ENCODE data around the gene CCL4. TPM values are rescaled to one million over a fixed set of nuclear protein-coding genes. Genes with fewer than 3 reads are reported as not detected.
"Not testable (repeated sequence)": the region's sequence is repeated elsewhere in the genome, so short reads cannot be mapped to it uniquely, and the experiment has no call there.

The CCL4 gene
- total RNA-seq, 1 experiment from 2014 or later = not detected

DNA sequence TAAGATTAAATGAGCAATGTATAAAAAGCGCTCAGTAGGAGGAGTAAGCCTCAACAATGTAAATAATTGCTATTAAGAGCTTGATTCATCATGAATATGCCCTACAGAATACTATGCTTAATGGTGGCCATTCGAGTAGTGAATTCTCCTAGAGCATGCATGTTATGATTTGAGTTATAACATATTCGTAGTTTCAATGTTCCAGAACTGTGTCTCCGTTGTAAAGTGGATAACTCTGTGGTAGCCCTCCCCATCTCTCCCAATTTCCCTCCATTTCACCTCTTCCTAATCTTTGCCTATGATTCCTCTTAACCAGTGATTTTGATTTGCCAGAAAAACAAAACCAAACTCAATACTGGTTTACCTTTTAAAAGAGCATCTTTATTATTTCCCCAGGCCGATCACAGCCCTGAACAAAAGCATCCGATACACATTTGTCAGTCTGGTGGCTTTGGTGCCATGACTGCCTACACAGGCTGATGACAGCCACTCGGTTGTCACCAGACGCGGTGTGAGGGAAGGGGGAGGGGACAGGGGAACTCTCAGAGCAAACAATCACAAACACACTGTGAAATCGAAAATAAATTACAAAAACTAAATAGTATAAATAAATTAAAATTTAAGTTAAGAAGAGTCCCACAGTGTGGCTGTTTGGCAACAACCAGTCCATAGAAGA is 15.6 kb upstream of the CCL4 start:
- not testable (repeated sequence) for H3K4ac ChIP-seq (ENCODE audit: low read depth, low read length); H3K36me3 Mint-ChIP-seq (ENCODE audit: insufficient read depth in 1 of 3, low read depth in 3 of 3); H2BK5ac ChIP-seq (ENCODE audit: insufficient read length, low read length); H3K27ac Mint-ChIP-seq; H2BK120ac ChIP-seq (ENCODE audit: low read depth, low read length, poor library complexity, severe bottlenecking); H3K9me3 ChIP-seq (ENCODE audit: control insufficient read depth, low read depth, low read length); H3K14ac ChIP-seq (ENCODE audit: insufficient read depth, low read length); H2BK12ac ChIP-seq (ENCODE audit: insufficient read length, low read depth, low read length); H3K27me3 Mint-ChIP-seq (ENCODE audit: low read depth); H3K23ac ChIP-seq (ENCODE audit: insufficient read length, low read depth, low read length); H3K79me1 ChIP-seq (ENCODE audit: insufficient read depth, low read depth, low read length, poor library complexity, severe bottlenecking); H4K8ac ChIP-seq (replicated peaks; ENCODE audit: insufficient read length, low read depth, low read length); H4K20me1 ChIP-seq (ENCODE audit: control insufficient read depth, insufficient read depth, insufficient read length); H3K18ac ChIP-seq (ENCODE audit: insufficient read length, low read depth, low read length); H2AFZ ChIP-seq (ENCODE audit: low read length); H2AK5ac ChIP-seq (ENCODE audit: insufficient read length, low read length); H2BK20ac ChIP-seq (ENCODE audit: low read depth, low read length, poor library complexity, severe bottlenecking); H3K27me3 ChIP-seq (ENCODE audit: insufficient read depth, low read length); H3K27ac ChIP-seq (ENCODE audit: insufficient read length, low read depth, low read length); H3K9me3 Mint-ChIP-seq; H3K4me3 Mint-ChIP-seq; H3K9ac ChIP-seq (ENCODE audit: extremely low read depth, insufficient read length, low read length); H3K23me2 ChIP-seq (ENCODE audit: insufficient read length, low read depth, low read length, poor library complexity, severe bottlenecking); DNase-seq; H4K91ac ChIP-seq (ENCODE audit: insufficient read length, low read depth, low read length); H3K56ac ChIP-seq (ENCODE audit: insufficient read length, low read depth, low read length); H3T11ph ChIP-seq (ENCODE audit: low read length); H2BK15ac ChIP-seq (ENCODE audit: low read depth, low read length); H3K4me1 ChIP-seq (ENCODE audit: insufficient read depth, low read length); H3K79me2 ChIP-seq (ENCODE audit: insufficient read depth, low read length); H3K4me2 ChIP-seq (ENCODE audit: insufficient read depth, insufficient read length, low read length); H4K5ac ChIP-seq (ENCODE audit: insufficient read length, low read depth, low read length)
- H3K4me1 Mint-ChIP-seq = peaks cover 23% of the 10 kb centered on the region in 2 experiments
- WGBS (ENCODE audit: extremely low coverage, insufficient read length, low lambda C conversion rate) = no CpG with 5 or more reads among the region's 10 CpGs

Data from H9 (cell line).